WTC11 (cell line): ENCODE results near the gene DCT. TPM values are rescaled to one million over a fixed set of nuclear protein-coding genes. Genes with fewer than 3 reads are reported as not detected.
A peak's percentile ranks its signal among the peaks of the same experiment; 100 is the strongest.
"Not testable (repeated sequence)": the region's sequence is repeated elsewhere in the genome, so short reads cannot be mapped to it uniquely, and the experiment has no call there.

Experiments used
- ATAC-seq: fragments of 200-7000 bp; cut with Tn5 transposase; 2 replicates; pipeline ENCODE4 v1.10.0; 2021; ENCODE audit warnings: mild to moderate bottlenecking, moderate library complexity
- CTCF ChIA-PET: fragments of 300-600 bp; sonication (Branson Sonifier 250); formaldehyde crosslinking; loops from one replicate; lab custom pipeline; 2021; ENCODE audit warnings: antibody characterized with exemption; lab: Charles Lee
- POLR2A ChIA-PET: fragments of 350-600 bp; sonication (Branson Sonifier 250); formaldehyde crosslinking; loops from one replicate; lab custom pipeline; 2021; ENCODE audit warnings: antibody characterized with exemption; lab: Charles Lee
- DNase-seq: peaks from one replicate; pipeline ENCODE4 v3.0.0; 2021; ENCODE audit warnings: low spot score
- H3K27ac Mint-ChIP-seq: 2 replicates; pipeline ENCODE4 v1.8.0; 2021; ENCODE audit warnings: mixed read lengths
- H3K27me3 Mint-ChIP-seq: 2 replicates; pipeline ENCODE4 v1.8.0; 2021; ENCODE audit warnings: low read depth, mild to moderate bottlenecking, moderate library complexity, mixed read lengths
- H3K36me3 Mint-ChIP-seq: 2 replicates; pipeline ENCODE4 v1.8.0; 2021; ENCODE audit warnings: mixed read lengths
- H3K4me1 Mint-ChIP-seq: 2 replicates; pipeline ENCODE4 v1.8.0; 2022; ENCODE audit warnings: mixed read lengths
- H3K4me3 Mint-ChIP-seq: 2 replicates; pipeline ENCODE4 v1.8.0; 2021; ENCODE audit warnings: mild to moderate bottlenecking, moderate library complexity, mixed read lengths
- H3K9me3 Mint-ChIP-seq: 2 replicates; pipeline ENCODE4 v1.8.0; 2021; ENCODE audit warnings: mixed read lengths
- AFF4 ChIP-seq: sonication (generic); formaldehyde crosslinking; IDR thresholded peaks from 2 replicates; pipeline ENCODE4 v1.8.1; 2023; ENCODE audit warnings: mild to moderate bottlenecking, missing genetic modification reagents, borderline replicate concordance
- ATF2 ChIP-seq: sonication (generic); formaldehyde crosslinking; IDR thresholded peaks from 2 replicates; pipeline ENCODE4 v1.8.1; 2022; ENCODE audit warnings: low read depth, missing genetic modification reagents, borderline replicate concordance
- CREM ChIP-seq: sonication (generic); formaldehyde crosslinking; IDR thresholded peaks from 2 replicates; pipeline ENCODE4 v1.8.1; 2022; ENCODE audit warnings: mild to moderate bottlenecking, missing genetic modification reagents, moderate library complexity
- CTCF ChIP-seq: fragments of 200-600 bp; IDR thresholded peaks from 2 replicates; pipeline ENCODE4 v1.8.0; 2022; ENCODE audit warnings: antibody characterized with exemption
- E2F4 ChIP-seq: sonication (generic); formaldehyde crosslinking; IDR thresholded peaks from 2 replicates; pipeline ENCODE4 v1.8.1; 2022; ENCODE audit warnings: low read depth, mild to moderate bottlenecking, moderate library complexity, missing genetic modification reagents, borderline replicate concordance
- ESRRA ChIP-seq: sonication (generic); formaldehyde crosslinking; IDR thresholded peaks from 2 replicates; pipeline ENCODE4 v1.8.1; 2022; ENCODE audit warnings: mild to moderate bottlenecking, missing genetic modification reagents, borderline replicate concordance
- ETV6 ChIP-seq: sonication (generic); formaldehyde crosslinking; IDR thresholded peaks from 2 replicates; pipeline ENCODE4 v1.8.1; 2022; ENCODE audit warnings: mild to moderate bottlenecking, missing genetic modification reagents
- IRF2 ChIP-seq: sonication (generic); formaldehyde crosslinking; IDR thresholded peaks from 2 replicates; pipeline ENCODE4 v1.8.0; 2022; ENCODE audit warnings: low read depth, missing genetic modification reagents, borderline replicate concordance
- JAZF1 ChIP-seq: fragments of 250-450 bp; sonication (Bioruptor Pico); IDR thresholded peaks from 2 replicates; pipeline ENCODE4 v1.9.0; 2021; ENCODE audit warnings: moderate library complexity, mild to moderate bottlenecking, inconsistent platforms
- MAX ChIP-seq: sonication (generic); formaldehyde crosslinking; IDR thresholded peaks from 2 replicates; pipeline ENCODE4 v1.8.0; 2022; ENCODE audit warnings: mild to moderate bottlenecking, missing genetic modification reagents
- NFATC4 ChIP-seq: fragments of 250-450 bp; sonication (Bioruptor Pico); IDR thresholded peaks from 2 replicates; pipeline ENCODE4 v1.9.0; 2021; ENCODE audit warnings: mild to moderate bottlenecking
- NFYB ChIP-seq: sonication (generic); formaldehyde crosslinking; conservative IDR thresholded peaks from 2 replicates; pipeline ENCODE4 v1.8.0; 2022; ENCODE audit warnings: low read depth, missing genetic modification reagents
- NR2C2 ChIP-seq: sonication (generic); formaldehyde crosslinking; IDR thresholded peaks from 2 replicates; pipeline ENCODE4 v1.8.0; 2022; ENCODE audit warnings: mild to moderate bottlenecking, missing genetic modification reagents
- PRDM15 ChIP-seq: sonication (generic); formaldehyde crosslinking; IDR thresholded peaks from 2 replicates; pipeline ENCODE4 v1.8.0; 2022; ENCODE audit warnings: missing genetic modification reagents
- PRRX2 ChIP-seq: fragments of 250-450 bp; sonication (Bioruptor Pico); IDR thresholded peaks from 2 replicates; pipeline ENCODE4 v1.8.0; 2021; ENCODE audit warnings: mild to moderate bottlenecking
- TEAD4 ChIP-seq: sonication (generic); formaldehyde crosslinking; IDR thresholded peaks from 2 replicates; pipeline ENCODE4 v1.8.0; 2022; ENCODE audit warnings: mild to moderate bottlenecking, missing genetic modification reagents
- ZNF232 ChIP-seq: sonication (generic); formaldehyde crosslinking; IDR thresholded peaks from 2 replicates; pipeline ENCODE4 v1.8.0; 2022; ENCODE audit warnings: mild to moderate bottlenecking, missing genetic modification reagents
- ZNF423 ChIP-seq: fragments of 250-450 bp; sonication (Bioruptor Pico); IDR thresholded peaks from 2 replicates; pipeline ENCODE4 v2.1.2; 2022; ENCODE audit warnings: mild to moderate bottlenecking, moderate library complexity
- ZNF671 ChIP-seq: fragments of 250-450 bp; sonication (Bioruptor Pico); IDR thresholded peaks from 2 replicates; pipeline ENCODE4 v1.8.0; 2021; ENCODE audit warnings: mild to moderate bottlenecking
- ZSCAN18 ChIP-seq: fragments of 250-450 bp; sonication (Bioruptor Pico); IDR thresholded peaks from 2 replicates; pipeline ENCODE4 v2.1.2; 2022; ENCODE audit warnings: mild to moderate bottlenecking, moderate library complexity
- total RNA-seq: library from RNA; stranded (reverse); gene quantifications from 3 replicates; pipeline ENCODE4 v1.2.3, GENCODE V29; 2021

DCT gene
- total RNA-seq, 1 experiment from 2014 or later = not detected

GRCh38 chr13:94503851-94504250, 24.4 kb upstream of the DCT start:
- CTCF ChIA-PET = no interaction called here
- H3K4me1 Mint-ChIP-seq = no peaks in the 10 kb centered on the region
- no peak for ATAC-seq
- TF ChIP-seq ETV6 (CRISPR knock-in tag) = no peak
- TF ChIP-seq ZNF423 (CRISPR knock-in tag) = no peak
- TF ChIP-seq PRDM15 (CRISPR knock-in tag) = no peak
- TF ChIP-seq CTCF = no peak
- no peak for TF ChIP-seq ZNF671 (CRISPR knock-in tag)
- TF ChIP-seq AFF4 (CRISPR knock-in tag) = no peak
- no peak for TF ChIP-seq MAX (CRISPR knock-in tag)
- TF ChIP-seq NR2C2 (CRISPR knock-in tag) = no peak
- TF ChIP-seq TEAD4 (CRISPR knock-in tag) = no peak
- no peak for TF ChIP-seq IRF2
- POLR2A ChIA-PET = no interaction called here
- no peak overlapping the region for H3K27ac Mint-ChIP-seq
- no peaks in the 10 kb centered on the region for H3K36me3 Mint-ChIP-seq
- H3K9me3 Mint-ChIP-seq = peaks cover 12% of the 10 kb centered on the region
- DNase-seq = no peak
- H3K4me3 Mint-ChIP-seq = no peak overlapping the region
- peaks cover 2% of the 10 kb centered on the region for H3K27me3 Mint-ChIP-seq

- CTCF ChIA-PET = interaction anchor here (1.8 kb wide), 1 partner anchor 119 kb away, joined by 3 read pairs; no protein-coding TSS in a partner anchor
- H3K27ac Mint-ChIP-seq, H3K27me3 Mint-ChIP-seq: not testable (repeated sequence)
Observed at GRCh38 chr13:94498831-94499230, 19.3 kb upstream of the DCT start.

GRCh38 chr13:94495806-94496205, 16.3 kb upstream of the DCT start:
- no peaks in the 10 kb centered on the region for H3K27me3 Mint-ChIP-seq
- H3K27ac Mint-ChIP-seq = no peak overlapping the region
- ATAC-seq = no peak
- ChIA-PET CTCF (no interaction called here), POLR2A (no interaction called here)
- no peaks in the 10 kb centered on the region for H3K36me3 Mint-ChIP-seq
- no peaks in the 10 kb centered on the region for H3K4me1 Mint-ChIP-seq
- H3K4me3 Mint-ChIP-seq = no peak overlapping the region
- DNase-seq = no peak
- peaks cover 28% of the 10 kb centered on the region for H3K9me3 Mint-ChIP-seq
- no peak for TF ChIP-seq ZSCAN18
- no peak for TF ChIP-seq JAZF1 (CRISPR knock-in tag)
- TF ChIP-seq PRRX2 (CRISPR knock-in tag) = no peak
- TF ChIP-seq E2F4 (CRISPR knock-in tag) = no peak
- TF ChIP-seq ATF2 (CRISPR knock-in tag) = no peak
- TF ChIP-seq NFATC4 (CRISPR knock-in tag) = no peak
- no peak for TF ChIP-seq ZNF232
- TF ChIP-seq ESRRA (CRISPR knock-in tag) = no peak
- TF ChIP-seq CREM (CRISPR knock-in tag) = no peak

More at GRCh38 chr13:94498831-94499230, 19.3 kb upstream of the DCT start:
- DNase-seq, H3K4me3 Mint-ChIP-seq, ATAC-seq, POLR2A ChIA-PET, H3K4me1 Mint-ChIP-seq, H3K36me3 Mint-ChIP-seq: not testable (repeated sequence)
- H3K9me3 Mint-ChIP-seq = peaks cover 28% of the 10 kb centered on the region
- TF ChIP-seq NFYB (CRISPR knock-in tag) = peak; percentile 37; the same call in 1 of the 2 replicates
